Body of pancreas (tissue), 4 donors: ENCODE results near the gene HOXD13. TPM values are rescaled to one million over a fixed set of nuclear protein-coding genes. Genes with fewer than 3 reads are reported as not detected.

Source experiments
- ATAC-seq: fragments of 150-250 bp; one replicate; pipeline ENCODE4 v1.9.1; 2016
- DNase-seq, 4 donors: peaks; one replicate each; pipeline ENCODE4 v3.0.0-alpha.2; 2019
- H3K27ac ChIP-seq, 4 donors: fragments of 200-600 bp; sonication (generic); 1 replicate in 3 of 4; 2 replicates in 1 of 4; pipeline versions ENCODE4 v1.5.1 to v1.6.1; 2016 to 2019; ENCODE audit warnings: mild to moderate bottlenecking in 1 of 4, mixed read lengths in 1 of 4, moderate library complexity in 1 of 4
- H3K27me3 ChIP-seq, 2 donors: fragments of 200-600 bp; sonication (generic); one replicate each; pipeline ENCODE4 v1.6.0; 2016; ENCODE audit warnings: mild to moderate bottlenecking in 1 of 2
- H3K36me3 ChIP-seq, 2 donors: fragments of 200-600 bp; sonication (generic); replicated peaks in 1 of 2; 2 replicates each; pipeline ENCODE4 v1.5.1; 2016; ENCODE audit warnings: low read depth in 2 of 2; ENCODE audit not compliant: insufficient read depth in 1 of 2
- H3K4me1 ChIP-seq: fragments of 200-600 bp; sonication (generic); one replicate; pipeline ENCODE4 v1.6.0; 2016
- H3K4me3 ChIP-seq, 2 donors: fragments of 200-600 bp; sonication (generic); 1 replicate in 1 of 2; 2 replicates in 1 of 2; pipeline ENCODE4 v1.5.1; 2016 to 2019
- H3K9me3 ChIP-seq, 3 donors: fragments of 200-600 bp; sonication (generic); 1 replicate in 2 of 3; 2 replicates in 1 of 3; pipeline ENCODE4 v1.5.1; 2016
- POLR2A ChIP-seq, 3 donors: fragments of 450-650 bp; IDR thresholded peaks; one replicate each; pipeline ENCODE4 v1.6.1; 2016; ENCODE audit warnings: antibody characterized with exemption in 3 of 3, mild to moderate bottlenecking in 2 of 3
- WGBS, 2 donors: methylation state at CpG; one replicate each; pipeline ENCODE4 v1.1.5; 2017; 5-methylcytosine and 5-hydroxymethylcytosine counted together
- intact Hi-C: fragments of 100-400 bp; cut with DNase I; formaldehyde crosslinking; loops from one replicate; pipeline ENCODE4 v1.15.1; 2023
- total RNA-seq, 2 donors: library from RNA; depleted of rRNA; stranded (reverse); fragments of >200 nt; gene quantifications; one replicate each; pipeline ENCODE4 v1.1.0, GENCODE V29; 2016
- TF ChIP-seq, protein P1 (sequence below), 7 experiments: fragments of 450-650 bp in 4 of 7; fragments of 200-600 bp in 3 of 7; sonication (generic) in 3 of 7; IDR thresholded peaks; one replicate each; pipeline ENCODE4 v1.5.1; 2016 to 2019; ENCODE audit warnings: antibody characterized with exemption in 7 of 7

Gene HOXD13
- total RNA-seq, 2 donors from 2014 or later, result not detected

DNA sequence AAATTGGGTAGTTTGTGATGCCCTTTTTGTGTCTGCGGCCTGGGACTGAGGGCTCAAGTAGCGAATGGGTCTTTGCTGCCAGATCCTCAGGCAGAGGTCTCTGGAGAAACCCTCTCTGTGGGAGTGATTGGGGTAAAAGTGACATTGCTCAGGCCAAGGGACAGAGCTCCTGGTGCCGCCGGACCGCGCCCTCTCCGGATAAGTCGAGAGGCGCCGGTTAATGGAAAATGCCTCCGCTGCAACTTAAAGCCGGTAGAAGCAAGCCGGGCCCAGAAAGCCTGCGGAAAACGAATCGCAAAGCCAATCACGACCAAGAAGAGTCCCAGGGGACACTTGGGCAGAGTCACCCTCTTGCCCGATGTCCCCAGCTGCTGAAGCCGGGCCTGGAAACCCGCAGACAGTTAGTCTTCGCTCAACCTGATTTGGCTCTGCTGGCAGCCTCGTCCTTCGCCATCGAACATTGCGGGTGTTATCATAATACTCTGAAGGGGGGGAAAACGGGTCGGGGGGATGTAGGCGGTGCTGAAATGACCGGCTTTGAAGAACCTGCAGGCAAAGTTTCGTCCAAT lies 6.7 kb downstream of the HOXD13 start:
- no peak for TF ChIP-seq POLR2A (IDR thresholded peaks at IDR 0.05)
- TF ChIP-seq, protein P1, sequence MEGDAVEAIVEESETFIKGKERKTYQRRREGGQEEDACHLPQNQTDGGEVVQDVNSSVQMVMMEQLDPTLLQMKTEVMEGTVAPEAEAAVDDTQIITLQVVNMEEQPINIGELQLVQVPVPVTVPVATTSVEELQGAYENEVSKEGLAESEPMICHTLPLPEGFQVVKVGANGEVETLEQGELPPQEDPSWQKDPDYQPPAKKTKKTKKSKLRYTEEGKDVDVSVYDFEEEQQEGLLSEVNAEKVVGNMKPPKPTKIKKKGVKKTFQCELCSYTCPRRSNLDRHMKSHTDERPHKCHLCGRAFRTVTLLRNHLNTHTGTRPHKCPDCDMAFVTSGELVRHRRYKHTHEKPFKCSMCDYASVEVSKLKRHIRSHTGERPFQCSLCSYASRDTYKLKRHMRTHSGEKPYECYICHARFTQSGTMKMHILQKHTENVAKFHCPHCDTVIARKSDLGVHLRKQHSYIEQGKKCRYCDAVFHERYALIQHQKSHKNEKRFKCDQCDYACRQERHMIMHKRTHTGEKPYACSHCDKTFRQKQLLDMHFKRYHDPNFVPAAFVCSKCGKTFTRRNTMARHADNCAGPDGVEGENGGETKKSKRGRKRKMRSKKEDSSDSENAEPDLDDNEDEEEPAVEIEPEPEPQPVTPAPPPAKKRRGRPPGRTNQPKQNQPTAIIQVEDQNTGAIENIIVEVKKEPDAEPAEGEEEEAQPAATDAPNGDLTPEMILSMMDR (IDR thresholded peaks at IDR 0.05), result no peak
- Histone ChIP-seq H3K36me3 (no peaks in the 10 kb centered on the region), H3K27ac (no peak overlapping the region), H3K27me3 (peaks cover 0 to 61% of the 10 kb centered on the region in 2 donors), H3K9me3 (no peaks in the 10 kb centered on the region), H3K4me3 (no peak overlapping the region), H3K4me1 (peaks cover 27% of the 10 kb centered on the region)
- WGBS, 2 donors, result 5 to 6% methylated on average over 26 to 30 of the region's 30 CpGs
- ATAC-seq, result no peak
- DNase-seq, result no peak
- intact Hi-C loops, result loop anchor here (5.0 kb wide), 1 partner anchor 412 kb away; no protein-coding TSS in a partner anchor

DNA sequence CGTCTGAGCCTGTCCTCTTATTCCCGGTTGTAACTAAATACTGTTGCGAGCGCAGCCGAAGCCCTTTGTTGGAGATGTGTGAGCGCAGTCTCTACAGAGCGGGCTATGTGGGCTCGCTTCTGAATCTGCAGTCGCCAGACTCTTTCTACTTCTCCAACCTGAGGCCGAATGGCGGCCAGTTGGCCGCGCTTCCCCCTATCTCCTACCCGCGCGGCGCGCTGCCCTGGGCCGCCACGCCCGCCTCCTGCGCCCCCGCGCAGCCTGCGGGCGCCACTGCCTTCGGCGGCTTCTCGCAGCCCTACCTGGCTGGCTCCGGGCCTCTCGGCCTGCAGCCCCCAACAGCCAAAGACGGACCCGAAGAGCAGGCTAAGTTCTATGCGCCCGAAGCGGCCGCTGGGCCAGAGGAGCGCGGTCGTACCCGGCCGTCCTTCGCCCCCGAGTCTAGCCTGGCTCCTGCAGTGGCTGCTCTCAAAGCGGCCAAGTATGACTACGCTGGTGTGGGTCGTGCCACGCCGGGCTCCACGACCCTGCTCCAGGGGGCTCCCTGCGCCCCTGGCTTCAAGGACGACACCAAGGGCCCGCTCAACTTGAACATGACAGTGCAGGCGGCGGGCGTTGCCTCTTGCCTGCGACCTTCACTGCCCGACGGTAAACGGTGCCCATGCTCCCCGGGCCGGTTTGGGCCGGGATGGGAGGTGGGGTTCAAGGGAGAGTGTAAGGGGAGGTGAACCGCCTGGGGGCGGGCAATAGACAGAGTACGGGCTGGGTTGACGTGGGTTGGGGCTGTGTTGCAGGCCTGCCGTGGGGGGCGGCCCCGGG lies 7.4 kb downstream of the HOXD13 start, which contains the start of gene HOXD12:
TSS of gene HOXD12 (plus strand) at position 68 of the 819 bp plus-strand sequence. CDS start at position 75, 7 bp downstream.
- Histone ChIP-seq H3K4me1 (peaks cover 34% of the 10 kb centered on the region), H3K36me3 (no peaks in the 10 kb centered on the region), H3K4me3 (no peak within 1 kb of the TSS), H3K27ac (no peak within 1 kb of the TSS), H3K9me3 (no peaks in the 10 kb centered on the region), H3K27me3 (peaks cover 0 to 62% of the 10 kb centered on the region in 2 donors)
- DNase-seq (no peak), ATAC-seq (no peak)
- TF ChIP-seq POLR2A (IDR thresholded peaks at IDR 0.05), result no peak
- TF ChIP-seq, protein P1 (IDR thresholded peaks at IDR 0.05), result no peak
- intact Hi-C loops, result loop anchor here (5.0 kb wide), 1 partner anchor 413 kb away; no protein-coding TSS in a partner anchor
- 2 to 3% methylated on average over 7 to 69 of the region's 70 CpGs for WGBS, 2 donors

DNA sequence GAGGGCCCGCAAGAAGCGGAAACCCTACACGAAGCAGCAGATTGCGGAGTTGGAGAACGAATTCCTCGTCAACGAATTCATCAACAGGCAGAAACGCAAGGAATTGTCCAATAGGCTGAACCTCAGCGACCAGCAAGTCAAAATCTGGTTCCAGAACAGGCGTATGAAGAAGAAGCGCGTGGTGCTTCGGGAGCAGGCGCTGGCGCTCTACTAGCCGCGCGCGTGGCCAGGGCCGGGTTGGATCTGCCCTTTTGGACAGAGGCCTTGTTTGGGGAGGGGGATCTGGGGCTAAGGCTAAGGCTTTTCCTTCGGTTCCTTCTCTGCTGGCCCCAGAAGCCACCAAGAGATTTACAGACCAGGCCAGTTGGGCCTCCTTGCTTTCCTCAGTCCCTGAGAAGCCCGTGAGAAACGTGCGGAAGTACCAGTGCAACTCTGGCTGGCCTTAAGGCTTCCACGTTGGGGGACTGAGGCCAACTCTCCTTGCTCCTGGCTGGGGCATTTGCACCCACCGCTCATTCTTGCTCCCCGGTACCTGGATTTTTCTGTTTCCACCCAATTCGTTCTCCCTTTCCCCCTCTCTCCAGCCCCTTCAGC lies 8.1 kb downstream of the HOXD13 start:
- whole genome bisulfite sequencing, 2 donors, result 5 to 13% methylated on average over 28 of the region's 28 CpGs
- Histone ChIP-seq H3K9me3 (no peaks in the 10 kb centered on the region), H3K27ac (no peak overlapping the region), H3K36me3 (no peaks in the 10 kb centered on the region), H3K4me1 (peaks cover 34% of the 10 kb centered on the region), H3K27me3 (peaks cover 0 to 66% of the 10 kb centered on the region in 2 donors), H3K4me3 (no peak overlapping the region)
- DNase-seq (no peak), ATAC-seq (no peak)
- no peak for TF ChIP-seq POLR2A (IDR thresholded peaks at IDR 0.05)
- TF ChIP-seq, protein P1 (IDR thresholded peaks at IDR 0.05), result no peak
- intact Hi-C loops, result no loop called here

DNA sequence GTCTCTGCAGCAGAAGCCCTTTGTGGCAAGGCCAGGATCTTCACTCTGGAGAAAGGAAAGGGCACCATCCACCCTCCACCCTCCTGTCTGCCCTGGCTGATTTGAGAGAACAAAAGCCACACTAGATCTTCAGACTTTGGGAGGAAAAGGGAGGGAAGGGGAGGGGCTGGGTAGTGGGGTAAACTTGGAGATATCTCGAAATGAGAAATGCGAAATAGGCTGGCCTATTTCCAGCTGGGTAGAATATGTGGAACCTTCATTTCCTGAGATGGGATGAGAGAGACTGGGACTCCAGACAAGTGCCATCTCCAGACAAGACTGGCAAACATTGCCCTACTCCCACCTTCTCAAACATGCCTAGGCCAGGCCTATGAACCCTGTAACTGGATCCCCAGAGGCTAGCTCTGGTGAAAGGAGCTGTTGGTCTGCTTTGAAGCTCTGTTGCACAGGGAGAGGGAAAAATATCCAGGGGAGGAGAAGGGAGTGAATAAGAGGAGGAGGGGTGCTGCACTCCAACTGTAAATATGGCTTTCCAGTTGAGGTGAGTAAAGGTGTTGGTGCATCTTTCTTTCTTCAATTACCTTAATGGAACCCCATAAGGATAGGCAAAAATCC lies 8.8 kb downstream of the HOXD13 start:
- H3K36me3 ChIP-seq, result no peaks in the 10 kb centered on the region
- peaks cover 0 to 72% of the 10 kb centered on the region in 2 donors for H3K27me3 ChIP-seq
- DNase-seq (no peak), ATAC-seq (no peak)
- no peak overlapping the region for H3K27ac ChIP-seq
- no peak overlapping the region for H3K4me3 ChIP-seq
- WGBS, 2 donors, result 7 to 20% methylated on average over 2 of the region's 2 CpGs
- no peaks in the 10 kb centered on the region for H3K9me3 ChIP-seq
- peaks cover 35% of the 10 kb centered on the region for H3K4me1 ChIP-seq
- no peak for TF ChIP-seq POLR2A (IDR thresholded peaks at IDR 0.05)
- TF ChIP-seq, protein P1 (IDR thresholded peaks at IDR 0.05), result no peak
- intact Hi-C loops, result no loop called here
